GM23338 (cell line): ENCODE results near the gene OSBPL5. TPM values are rescaled to one million over a fixed set of nuclear protein-coding genes. Genes with fewer than 3 reads are reported as not detected.

Experiments
- ATAC-seq: fragments of 200-7000 bp; cut with Tn5 transposase; 3 replicates; pipeline ENCODE4 v1.9.1; 2020
- DNase-seq: peaks from one replicate; pipeline ENCODE4 v3.0.0-alpha.2; 2015; ENCODE audit warnings: low spot score
- H2AFZ ChIP-seq: fragments of 200-600 bp; sonication (generic); 2 replicates; pipeline ENCODE4 v1.8.0; 2016; ENCODE audit warnings: antibody characterized with exemption, mild to moderate bottlenecking, moderate library complexity
- H3F3A ChIP-seq: fragments of 200-600 bp; sonication (generic); replicated peaks from 2 replicates; pipeline ENCODE4 v1.8.0; 2017; ENCODE audit warnings: antibody characterized with exemption, mixed run types, low read depth
- H3K27ac ChIP-seq: fragments of 200-600 bp; sonication (generic); 2 replicates; pipeline ENCODE4 v1.6.1; 2016; ENCODE audit warnings: low read depth
- H3K27me3 ChIP-seq: fragments of 200-600 bp; sonication (generic); 2 replicates; pipeline ENCODE4 v1.8.0; 2016; ENCODE audit warnings: mild to moderate bottlenecking, mixed run types, moderate library complexity; ENCODE audit not compliant: insufficient read depth
- H3K36me3 ChIP-seq: fragments of 200-600 bp; sonication (generic); 2 replicates; pipeline ENCODE4 v1.8.0; 2016; ENCODE audit warnings: mild to moderate bottlenecking; ENCODE audit not compliant: insufficient read depth
- H3K4me1 ChIP-seq: fragments of 200-600 bp; sonication (generic); 2 replicates; pipeline ENCODE4 v1.8.0; 2016; ENCODE audit warnings: mild to moderate bottlenecking, moderate library complexity; ENCODE audit not compliant: insufficient read depth
- H3K4me2 ChIP-seq: fragments of 200-600 bp; sonication (generic); 2 replicates; pipeline ENCODE4 v1.7.1; 2017; ENCODE audit warnings: mixed run types
- H3K4me3 ChIP-seq: fragments of 200-600 bp; sonication (generic); 2 replicates; pipeline ENCODE4 v1.6.1; 2016; ENCODE audit warnings: mixed run types
- H3K79me2 ChIP-seq: fragments of 200-600 bp; sonication (generic); replicated peaks from 2 replicates; pipeline ENCODE4 v1.8.0; 2017; ENCODE audit warnings: mild to moderate bottlenecking; ENCODE audit not compliant: insufficient read depth
- H3K9me2 ChIP-seq: fragments of 200-600 bp; sonication (generic); 2 replicates; pipeline ENCODE4 v1.8.0; 2017; ENCODE audit not compliant: insufficient read depth
- H4K20me1 ChIP-seq: fragments of 200-600 bp; sonication (generic); replicated peaks from 2 replicates; pipeline ENCODE4 v1.8.0; 2017; ENCODE audit warnings: mild to moderate bottlenecking; ENCODE audit not compliant: insufficient read depth
- H3K27ac Mint-ChIP-seq: 2 replicates; pipeline ENCODE4 v1.8.0; 2020; ENCODE audit warnings: inconsistent platforms, mild to moderate bottlenecking, moderate library complexity, mixed read lengths
- H3K27me3 Mint-ChIP-seq: 3 replicates; pipeline ENCODE4 v1.8.0; 2022; ENCODE audit warnings: low read depth, mild to moderate bottlenecking, moderate library complexity, mixed read lengths, inconsistent platforms; ENCODE audit not compliant: insufficient read depth, poor library complexity
- H3K36me3 Mint-ChIP-seq: 3 replicates; pipeline ENCODE4 v1.8.0; 2021; ENCODE audit warnings: low read depth, mild to moderate bottlenecking, inconsistent platforms, moderate library complexity, mixed read lengths
- H3K4me1 Mint-ChIP-seq: 3 replicates; pipeline ENCODE4 v1.8.0; 2020; ENCODE audit warnings: mild to moderate bottlenecking, inconsistent platforms, mixed read lengths
- H3K4me3 Mint-ChIP-seq: 3 replicates; pipeline ENCODE4 v1.8.0; 2021; ENCODE audit warnings: moderate library complexity, mild to moderate bottlenecking, inconsistent platforms, mixed read lengths
- H3K9me3 Mint-ChIP-seq: 3 replicates; pipeline ENCODE4 v1.8.0; 2020; ENCODE audit warnings: moderate library complexity, mild to moderate bottlenecking, inconsistent platforms, mixed read lengths
- CREB1 ChIP-seq: fragments of 250-450 bp; sonication (Bioruptor Pico); IDR thresholded peaks from 2 replicates; pipeline ENCODE4 v1.5.0; 2020; ENCODE audit warnings: low read depth, mild to moderate bottlenecking, moderate library complexity
- EZH2 ChIP-seq: fragments of 200-600 bp; sonication (generic); IDR thresholded peaks from one replicate; pipeline ENCODE4 v1.8.0; 2017; ENCODE audit warnings: antibody characterized with exemption, mild to moderate bottlenecking, low read depth; ENCODE audit not compliant: unreplicated experiment
- NANOG ChIP-seq: IDR thresholded peaks from 2 replicates; pipeline ENCODE4 v1.6.1; 2016; ENCODE audit warnings: antibody characterized with exemption, borderline replicate concordance
- POLR2AphosphoS5 ChIP-seq: IDR thresholded peaks from 2 replicates; pipeline ENCODE4 v1.6.1; 2016; ENCODE audit warnings: antibody characterized with exemption, low read depth
- STAT1 ChIP-seq: IDR thresholded peaks from one replicate; pipeline ENCODE4 v1.6.1; 2016; ENCODE audit warnings: antibody characterized with exemption; ENCODE audit not compliant: unreplicated experiment
- ZNF331 ChIP-seq: fragments of 250-450 bp; sonication (Bioruptor Pico); IDR thresholded peaks from 2 replicates; pipeline ENCODE4 v1.5.0; 2020; ENCODE audit warnings: low read depth, mild to moderate bottlenecking, moderate library complexity
- polyA plus RNA-seq: library from polyadenylated mRNA; unstranded; fragments of >200 nt; fragmentation: Nextera tagmentation; extraction: Ambion mirVana; gene quantifications from 2 replicates; pipeline ENCODE4 v1.2.1, GENCODE V29; 2016
- total RNA-seq: library from RNA; depleted of rRNA; stranded (reverse); fragments of >200 nt; shearing (Covaris generic); gene quantifications from 2 replicates; pipeline ENCODE4 v1.2.3, GENCODE V29; 2014
- TF ChIP-seq, protein P1 (sequence below): IDR thresholded peaks from 2 replicates; pipeline ENCODE4 v1.6.1; 2016; ENCODE audit warnings: antibody characterized with exemption

Gene OSBPL5
- total and polyA plus RNA-seq, 2 experiments from 2014 or later = 2.7 to 12.0 TPM

DNA sequence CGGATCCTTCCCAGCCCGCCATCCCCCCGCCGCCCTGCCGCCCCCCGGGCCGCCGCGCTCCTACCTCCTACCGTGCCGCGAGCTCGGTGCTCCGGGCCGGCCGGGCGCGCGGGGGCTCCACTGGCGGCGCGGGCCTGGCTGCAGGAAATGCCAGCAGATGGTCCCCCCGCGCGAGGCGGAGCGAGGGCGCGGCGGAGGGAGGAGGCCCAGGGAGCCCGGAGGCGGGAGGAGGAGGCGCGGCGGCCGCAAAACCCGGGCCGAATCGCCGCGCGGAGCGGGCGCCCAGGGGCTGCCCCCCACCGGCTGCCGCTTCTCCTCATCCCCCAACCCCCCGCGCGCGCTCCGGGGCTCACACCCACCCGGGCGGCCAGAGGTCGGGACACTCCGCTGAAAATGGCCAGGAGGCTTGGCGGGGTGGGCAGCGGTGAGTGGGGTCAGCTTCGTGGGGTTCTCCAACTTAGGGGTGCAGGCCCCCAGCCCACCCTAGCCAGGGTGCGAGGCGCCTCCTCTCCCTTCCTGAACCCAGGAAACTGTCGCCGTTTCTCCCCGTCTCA lies at the start of gene OSBPL5 (continued):
- TF ChIP-seq ZNF331 (CRISPR knock-in tag) = no peak
- no peak for TF ChIP-seq EZH2
- no peak for TF ChIP-seq NANOG

DNA sequence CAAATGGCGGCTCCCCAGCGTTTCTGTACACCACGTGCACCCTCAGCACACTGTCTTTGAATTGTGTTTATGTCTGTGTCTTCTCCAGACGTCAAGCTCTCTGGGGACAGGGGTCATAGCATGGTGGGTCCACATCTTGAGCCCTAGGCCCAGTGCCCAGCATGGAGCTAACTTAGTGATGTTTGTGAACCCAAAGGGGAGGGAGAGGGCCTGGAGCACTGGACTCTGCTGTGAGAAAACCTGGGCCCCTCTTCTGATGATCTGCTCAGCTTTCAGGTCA lies 49.2 kb upstream of the OSBPL5 start:
- H3K9me3 Mint-ChIP-seq = no peaks in the 10 kb centered on the region
- Histone ChIP-seq H3K36me3 (0 out of 2 replicates have a peak, but pooled peaks cover 4% of the 10 kb centered on the region), H3K4me1 (peaks cover 13% of the 10 kb centered on the region; the same call in 1 of the 2 replicates), H4K20me1 (no peaks in the 10 kb centered on the region), H3K4me2 (no peak overlapping the region), H3K27me3 (no peaks in the 10 kb centered on the region), H3K79me2 (no peaks in the 10 kb centered on the region), H2AFZ (no peak overlapping the region), H3K9me2 (peaks cover 2% of the 10 kb centered on the region), H3K4me3 (no peak overlapping the region), H3K27ac (no peak overlapping the region), H3F3A (no peaks in the 10 kb centered on the region)
- ATAC-seq (no peak), DNase-seq (no peak)
- TF ChIP-seq, protein P1, sequence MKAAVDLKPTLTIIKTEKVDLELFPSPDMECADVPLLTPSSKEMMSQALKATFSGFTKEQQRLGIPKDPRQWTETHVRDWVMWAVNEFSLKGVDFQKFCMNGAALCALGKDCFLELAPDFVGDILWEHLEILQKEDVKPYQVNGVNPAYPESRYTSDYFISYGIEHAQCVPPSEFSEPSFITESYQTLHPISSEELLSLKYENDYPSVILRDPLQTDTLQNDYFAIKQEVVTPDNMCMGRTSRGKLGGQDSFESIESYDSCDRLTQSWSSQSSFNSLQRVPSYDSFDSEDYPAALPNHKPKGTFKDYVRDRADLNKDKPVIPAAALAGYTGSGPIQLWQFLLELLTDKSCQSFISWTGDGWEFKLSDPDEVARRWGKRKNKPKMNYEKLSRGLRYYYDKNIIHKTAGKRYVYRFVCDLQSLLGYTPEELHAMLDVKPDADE = no peak
- H3K27ac Mint-ChIP-seq = no peak overlapping the region
- peaks cover 2% of the 10 kb centered on the region for H3K27me3 Mint-ChIP-seq
- no peaks in the 10 kb centered on the region for H3K36me3 Mint-ChIP-seq
- H3K4me3 Mint-ChIP-seq = no peak overlapping the region
- H3K4me1 Mint-ChIP-seq = peaks cover 24% of the 10 kb centered on the region

DNA sequence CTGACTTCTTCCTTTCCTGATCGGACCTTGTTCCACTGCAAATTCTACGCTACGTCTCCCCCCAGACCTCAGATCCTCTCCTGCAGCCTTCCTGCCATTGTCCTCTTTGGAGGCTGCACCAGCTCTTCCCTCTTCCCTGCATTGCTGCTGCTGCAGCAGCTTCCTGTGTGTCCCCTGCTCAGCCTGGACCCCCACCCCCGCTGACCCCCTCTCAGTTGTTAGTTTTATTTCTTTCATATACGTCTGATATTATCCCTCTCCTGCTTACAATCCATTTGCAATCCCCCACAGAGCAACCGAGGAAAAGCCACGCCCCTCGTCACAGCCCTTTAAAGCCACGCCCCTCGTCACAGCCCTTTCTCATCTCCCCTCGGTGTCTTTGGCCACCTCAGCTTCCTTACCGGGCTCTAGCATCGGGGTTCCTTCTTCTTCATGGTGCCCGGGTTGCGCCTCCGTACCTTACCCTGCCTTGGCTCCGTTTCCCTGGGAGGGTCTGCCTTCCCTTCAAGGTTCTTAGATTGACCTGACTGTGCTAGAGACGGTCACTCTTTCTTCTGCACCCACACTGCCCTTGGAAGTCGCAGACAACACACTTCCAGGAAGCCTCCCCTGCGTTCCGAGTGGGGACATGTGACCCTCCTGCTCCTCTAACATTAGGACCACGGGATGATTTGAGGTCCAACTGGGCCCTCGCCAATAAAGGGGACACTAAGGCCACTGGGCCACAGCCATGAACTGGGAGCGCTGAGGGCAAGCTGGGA lies 48.7 kb upstream of the OSBPL5 start:
- no peak overlapping the region for H3K4me2 ChIP-seq
- H3K4me3 ChIP-seq = no peak overlapping the region
- H2AFZ ChIP-seq = 0 out of 2 replicates have a peak overlapping the region, but pooled peaks have one; percentile 43
- peaks cover 2% of the 10 kb centered on the region for H3K9me2 ChIP-seq
- H3K9me3 Mint-ChIP-seq = no peaks in the 10 kb centered on the region
- H3K4me1 Mint-ChIP-seq = peaks cover 24% of the 10 kb centered on the region
- 0 out of 2 replicates have a peak, but pooled peaks cover 4% of the 10 kb centered on the region for H3K36me3 ChIP-seq
- H3K27me3 Mint-ChIP-seq = peaks cover 2% of the 10 kb centered on the region
- H3K27ac ChIP-seq = no peak overlapping the region
- no peaks in the 10 kb centered on the region for H3K36me3 Mint-ChIP-seq
- peaks cover 13% of the 10 kb centered on the region; the same call in 1 of the 2 replicates for H3K4me1 ChIP-seq
- ATAC-seq = no peak
- peak; percentile 38 for DNase-seq
- no peak overlapping the region for H3K4me3 Mint-ChIP-seq
- TF ChIP-seq POLR2AphosphoS5 (no peak), STAT1 (no peak), CREB1 (CRISPR knock-in tag) (no peak), NANOG (no peak), ZNF331 (CRISPR knock-in tag) (no peak)
- no peak overlapping the region for H3K27ac Mint-ChIP-seq
- H3F3A ChIP-seq = no peaks in the 10 kb centered on the region
- H3K79me2 ChIP-seq = no peaks in the 10 kb centered on the region
- no peaks in the 10 kb centered on the region for H3K27me3 ChIP-seq
- H4K20me1 ChIP-seq = no peaks in the 10 kb centered on the region
